GM12878 (cell line): Measurements from ENCODE around the gene TNF. TPM values are rescaled to one million over a fixed set of nuclear protein-coding genes. Genes with fewer than 3 reads are reported as not detected.

Experiments used
- CBFB ChIP-seq: IDR thresholded peaks from 2 replicates; pipeline ENCODE4 v1.6.1; 2016; ENCODE audit warnings: antibody characterized with exemption, low read depth
- MXI1 ChIP-seq: fragments of 150-350 bp; IDR thresholded peaks from 2 replicates; pipeline ENCODE4 v1.6.1; 2011; ENCODE audit warnings: low read depth, mild to moderate bottlenecking, inconsistent platforms, low read length, improper control_type of control experiment
- RBBP5 ChIP-seq: fragments of 200-600 bp; sonication (generic); conservative IDR thresholded peaks from 2 replicates; pipeline ENCODE4 v1.6.1; 2016
- RCOR1 ChIP-seq: conservative IDR thresholded peaks from 2 replicates; pipeline ENCODE4 v1.6.1; 2012; ENCODE audit warnings: low read depth, low read length, improper control_type of control experiment
- ZNF24 ChIP-seq: fragments of 450-650 bp; IDR thresholded peaks from 2 replicates; pipeline ENCODE4 v1.6.1; 2017; ENCODE audit warnings: antibody characterized with exemption, mild to moderate bottlenecking
- polyA plus RNA-seq, 11 experiments: library from polyadenylated mRNA; depleted of rRNA in 4 of 11; unstranded in 6 of 11; stranded (reverse) in 5 of 11; fragments of >200 nt; fragmentation: Nextera tagmentation in 4 of 11; fragmentation: Illumina TruSeq in 1 of 11; extraction: Ambion mirVana in 4 of 11; extraction: Trizol in 1 of 11; gene quantifications; 1 replicate in 1 of 11; 2 replicates in 10 of 11; pipeline versions ENCODE4 v1.2.1 to v1.2.3, GENCODE V29; 2011 to 2016; ENCODE audit warnings: inconsistent platforms in 2 of 11, missing spikeins in 2 of 11, low read depth in 1 of 11
- total RNA-seq, 4 experiments: library from RNA; depleted of rRNA in 3 of 4; stranded (reverse); fragments of >200 nt in 3 of 4; fragmentation: Illumina TruSeq in 1 of 4; extraction: Trizol in 1 of 4; gene quantifications; 2 replicates each; pipeline versions ENCODE4 v1.2.1 to v1.2.3, GENCODE V29; 2013 to 2021
- TF ChIP-seq, protein P1 (sequence below): fragments of 450-650 bp; IDR thresholded peaks from 2 replicates; pipeline ENCODE4 v1.6.1; 2017; ENCODE audit warnings: mild to moderate bottlenecking
- TF ChIP-seq, protein P2 (sequence below): fragments of 450-650 bp; formaldehyde crosslinking; IDR thresholded peaks from 2 replicates; pipeline ENCODE4 v1.4.0; 2022; ENCODE audit warnings: mild to moderate bottlenecking, moderate library complexity
- TF ChIP-seq, protein P3 (sequence below): fragments of 450-650 bp; IDR thresholded peaks from 2 replicates; pipeline ENCODE4 v1.6.1; 2018; ENCODE audit warnings: borderline replicate concordance, mild to moderate bottlenecking; ENCODE audit not compliant: partially characterized antibody
- TF ChIP-seq, protein P4 (sequence below): IDR thresholded peaks from 2 replicates; pipeline ENCODE4 v1.6.1; 2012; ENCODE audit warnings: improper control_type of control experiment, low read depth, low read length; ENCODE audit not compliant: insufficient replicate concordance
- TF ChIP-seq, protein P5 (sequence below): fragments of 450-650 bp; IDR thresholded peaks from 2 replicates; pipeline ENCODE4 v1.6.1; 2016; ENCODE audit warnings: mild to moderate bottlenecking, moderate library complexity, borderline replicate concordance

TNF gene
- total and polyA plus RNA-seq, 10 of the 15 experiments (the other 5 are each of a cell fraction or from before 2014, with no cell fraction given), result 18.0 to 94.8 (median 61.9) TPM

DNA sequence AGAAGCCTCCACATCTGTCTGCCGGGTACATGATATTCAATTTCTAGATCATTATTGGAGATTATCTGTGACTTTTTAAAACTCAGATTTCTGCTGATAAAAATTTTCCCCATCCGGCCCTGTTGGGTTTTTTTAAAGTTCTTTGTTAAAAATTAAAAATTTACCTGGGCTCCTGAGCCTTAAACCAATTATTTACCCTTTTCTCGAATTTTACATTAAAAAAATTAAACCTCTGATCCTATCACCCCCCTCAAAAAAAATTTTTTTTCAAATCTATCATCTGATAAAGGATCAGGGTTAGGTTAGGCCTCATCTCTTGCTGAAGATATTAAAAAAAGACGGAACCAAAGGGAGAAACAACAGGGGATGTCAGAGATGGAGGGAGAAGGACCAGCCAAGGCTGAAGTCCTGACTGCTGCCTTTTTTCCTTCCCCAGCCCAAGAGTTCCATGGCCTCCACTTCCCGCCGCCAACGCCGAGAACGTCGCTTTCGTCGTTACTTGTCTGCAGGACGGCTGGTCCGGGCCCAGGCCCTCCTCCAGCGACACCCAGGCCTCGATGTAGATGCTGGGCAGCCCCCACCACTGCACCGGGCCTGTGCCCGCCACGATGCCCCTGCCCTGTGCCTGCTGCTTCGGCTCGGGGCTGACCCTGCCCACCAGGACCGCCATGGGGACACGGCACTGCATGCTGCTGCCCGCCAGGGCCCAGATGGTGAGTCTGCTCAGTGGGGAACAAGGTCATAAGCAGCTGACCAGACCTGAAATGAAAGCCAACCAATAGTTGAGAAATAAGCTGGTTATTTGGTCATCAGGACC, 27.4 kb upstream of the TNF start (continued):
- TF ChIP-seq, protein P1, sequence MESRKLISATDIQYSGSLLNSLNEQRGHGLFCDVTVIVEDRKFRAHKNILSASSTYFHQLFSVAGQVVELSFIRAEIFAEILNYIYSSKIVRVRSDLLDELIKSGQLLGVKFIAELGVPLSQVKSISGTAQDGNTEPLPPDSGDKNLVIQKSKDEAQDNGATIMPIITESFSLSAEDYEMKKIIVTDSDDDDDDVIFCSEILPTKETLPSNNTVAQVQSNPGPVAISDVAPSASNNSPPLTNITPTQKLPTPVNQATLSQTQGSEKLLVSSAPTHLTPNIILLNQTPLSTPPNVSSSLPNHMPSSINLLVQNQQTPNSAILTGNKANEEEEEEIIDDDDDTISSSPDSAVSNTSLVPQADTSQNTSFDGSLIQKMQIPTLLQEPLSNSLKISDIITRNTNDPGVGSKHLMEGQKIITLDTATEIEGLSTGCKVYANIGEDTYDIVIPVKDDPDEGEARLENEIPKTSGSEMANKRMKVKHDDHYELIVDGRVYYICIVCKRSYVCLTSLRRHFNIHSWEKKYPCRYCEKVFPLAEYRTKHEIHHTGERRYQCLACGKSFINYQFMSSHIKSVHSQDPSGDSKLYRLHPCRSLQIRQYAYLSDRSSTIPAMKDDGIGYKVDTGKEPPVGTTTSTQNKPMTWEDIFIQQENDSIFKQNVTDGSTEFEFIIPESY, result peak; percentile 89; the same call in 1 of the 2 replicates
- TF ChIP-seq MXI1 (no peak), ZNF24 (no peak), RBBP5 (no peak), RCOR1 (no peak), CBFB (no peak)
- TF ChIP-seq, protein P2, sequence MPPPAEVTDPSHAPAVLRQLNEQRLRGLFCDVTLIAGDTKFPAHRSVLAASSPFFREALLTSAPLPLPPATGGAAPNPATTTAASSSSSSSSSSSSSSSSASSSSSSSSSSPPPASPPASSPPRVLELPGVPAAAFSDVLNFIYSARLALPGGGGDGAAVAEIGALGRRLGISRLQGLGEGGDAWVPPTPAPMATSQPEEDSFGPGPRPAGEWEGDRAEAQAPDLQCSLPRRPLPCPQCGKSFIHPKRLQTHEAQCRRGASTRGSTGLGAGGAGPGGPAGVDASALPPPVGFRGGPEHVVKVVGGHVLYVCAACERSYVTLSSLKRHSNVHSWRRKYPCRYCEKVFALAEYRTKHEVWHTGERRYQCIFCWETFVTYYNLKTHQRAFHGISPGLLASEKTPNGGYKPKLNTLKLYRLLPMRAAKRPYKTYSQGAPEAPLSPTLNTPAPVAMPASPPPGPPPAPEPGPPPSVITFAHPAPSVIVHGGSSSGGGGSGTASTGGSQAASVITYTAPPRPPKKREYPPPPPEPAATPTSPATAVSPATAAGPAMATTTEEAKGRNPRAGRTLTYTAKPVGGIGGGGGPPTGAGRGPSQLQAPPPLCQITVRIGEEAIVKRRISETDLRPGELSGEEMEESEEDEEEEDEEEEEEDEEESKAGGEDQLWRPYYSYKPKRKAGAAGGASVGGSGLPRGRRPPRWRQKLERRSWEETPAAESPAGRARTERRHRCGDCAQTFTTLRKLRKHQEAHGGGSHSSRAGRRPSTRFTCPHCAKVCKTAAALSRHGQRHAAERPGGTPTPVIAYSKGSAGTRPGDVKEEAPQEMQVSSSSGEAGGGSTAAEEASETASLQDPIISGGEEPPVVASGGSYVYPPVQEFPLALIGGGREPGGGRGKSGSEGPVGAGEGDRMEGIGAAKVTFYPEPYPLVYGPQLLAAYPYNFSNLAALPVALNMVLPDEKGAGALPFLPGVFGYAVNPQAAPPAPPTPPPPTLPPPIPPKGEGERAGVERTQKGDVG (CRISPR knock-in tag), result no peak
- TF ChIP-seq, protein P3, sequence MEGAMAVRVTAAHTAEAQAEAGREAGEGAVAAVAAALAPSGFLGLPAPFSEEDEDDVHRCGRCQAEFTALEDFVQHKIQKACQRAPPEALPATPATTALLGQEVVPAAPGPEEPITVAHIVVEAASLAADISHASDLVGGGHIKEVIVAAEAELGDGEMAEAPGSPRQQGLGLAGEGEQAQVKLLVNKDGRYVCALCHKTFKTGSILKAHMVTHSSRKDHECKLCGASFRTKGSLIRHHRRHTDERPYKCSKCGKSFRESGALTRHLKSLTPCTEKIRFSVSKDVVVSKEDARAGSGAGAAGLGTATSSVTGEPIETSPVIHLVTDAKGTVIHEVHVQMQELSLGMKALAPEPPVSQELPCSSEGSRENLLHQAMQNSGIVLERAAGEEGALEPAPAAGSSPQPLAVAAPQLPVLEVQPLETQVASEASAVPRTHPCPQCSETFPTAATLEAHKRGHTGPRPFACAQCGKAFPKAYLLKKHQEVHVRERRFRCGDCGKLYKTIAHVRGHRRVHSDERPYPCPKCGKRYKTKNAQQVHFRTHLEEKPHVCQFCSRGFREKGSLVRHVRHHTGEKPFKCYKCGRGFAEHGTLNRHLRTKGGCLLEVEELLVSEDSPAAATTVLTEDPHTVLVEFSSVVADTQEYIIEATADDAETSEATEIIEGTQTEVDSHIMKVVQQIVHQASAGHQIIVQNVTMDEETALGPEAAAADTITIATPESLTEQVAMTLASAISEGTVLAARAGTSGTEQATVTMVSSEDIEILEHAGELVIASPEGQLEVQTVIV, result no peak
- TF ChIP-seq, protein P4, sequence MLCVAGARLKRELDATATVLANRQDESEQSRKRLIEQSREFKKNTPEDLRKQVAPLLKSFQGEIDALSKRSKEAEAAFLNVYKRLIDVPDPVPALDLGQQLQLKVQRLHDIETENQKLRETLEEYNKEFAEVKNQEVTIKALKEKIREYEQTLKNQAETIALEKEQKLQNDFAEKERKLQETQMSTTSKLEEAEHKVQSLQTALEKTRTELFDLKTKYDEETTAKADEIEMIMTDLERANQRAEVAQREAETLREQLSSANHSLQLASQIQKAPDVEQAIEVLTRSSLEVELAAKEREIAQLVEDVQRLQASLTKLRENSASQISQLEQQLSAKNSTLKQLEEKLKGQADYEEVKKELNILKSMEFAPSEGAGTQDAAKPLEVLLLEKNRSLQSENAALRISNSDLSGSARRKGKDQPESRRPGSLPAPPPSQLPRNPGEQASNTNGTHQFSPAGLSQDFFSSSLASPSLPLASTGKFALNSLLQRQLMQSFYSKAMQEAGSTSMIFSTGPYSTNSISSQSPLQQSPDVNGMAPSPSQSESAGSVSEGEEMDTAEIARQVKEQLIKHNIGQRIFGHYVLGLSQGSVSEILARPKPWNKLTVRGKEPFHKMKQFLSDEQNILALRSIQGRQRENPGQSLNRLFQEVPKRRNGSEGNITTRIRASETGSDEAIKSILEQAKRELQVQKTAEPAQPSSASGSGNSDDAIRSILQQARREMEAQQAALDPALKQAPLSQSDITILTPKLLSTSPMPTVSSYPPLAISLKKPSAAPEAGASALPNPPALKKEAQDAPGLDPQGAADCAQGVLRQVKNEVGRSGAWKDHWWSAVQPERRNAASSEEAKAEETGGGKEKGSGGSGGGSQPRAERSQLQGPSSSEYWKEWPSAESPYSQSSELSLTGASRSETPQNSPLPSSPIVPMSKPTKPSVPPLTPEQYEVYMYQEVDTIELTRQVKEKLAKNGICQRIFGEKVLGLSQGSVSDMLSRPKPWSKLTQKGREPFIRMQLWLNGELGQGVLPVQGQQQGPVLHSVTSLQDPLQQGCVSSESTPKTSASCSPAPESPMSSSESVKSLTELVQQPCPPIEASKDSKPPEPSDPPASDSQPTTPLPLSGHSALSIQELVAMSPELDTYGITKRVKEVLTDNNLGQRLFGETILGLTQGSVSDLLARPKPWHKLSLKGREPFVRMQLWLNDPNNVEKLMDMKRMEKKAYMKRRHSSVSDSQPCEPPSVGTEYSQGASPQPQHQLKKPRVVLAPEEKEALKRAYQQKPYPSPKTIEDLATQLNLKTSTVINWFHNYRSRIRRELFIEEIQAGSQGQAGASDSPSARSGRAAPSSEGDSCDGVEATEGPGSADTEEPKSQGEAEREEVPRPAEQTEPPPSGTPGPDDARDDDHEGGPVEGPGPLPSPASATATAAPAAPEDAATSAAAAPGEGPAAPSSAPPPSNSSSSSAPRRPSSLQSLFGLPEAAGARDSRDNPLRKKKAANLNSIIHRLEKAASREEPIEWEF, result no peak
- TF ChIP-seq, protein P5, sequence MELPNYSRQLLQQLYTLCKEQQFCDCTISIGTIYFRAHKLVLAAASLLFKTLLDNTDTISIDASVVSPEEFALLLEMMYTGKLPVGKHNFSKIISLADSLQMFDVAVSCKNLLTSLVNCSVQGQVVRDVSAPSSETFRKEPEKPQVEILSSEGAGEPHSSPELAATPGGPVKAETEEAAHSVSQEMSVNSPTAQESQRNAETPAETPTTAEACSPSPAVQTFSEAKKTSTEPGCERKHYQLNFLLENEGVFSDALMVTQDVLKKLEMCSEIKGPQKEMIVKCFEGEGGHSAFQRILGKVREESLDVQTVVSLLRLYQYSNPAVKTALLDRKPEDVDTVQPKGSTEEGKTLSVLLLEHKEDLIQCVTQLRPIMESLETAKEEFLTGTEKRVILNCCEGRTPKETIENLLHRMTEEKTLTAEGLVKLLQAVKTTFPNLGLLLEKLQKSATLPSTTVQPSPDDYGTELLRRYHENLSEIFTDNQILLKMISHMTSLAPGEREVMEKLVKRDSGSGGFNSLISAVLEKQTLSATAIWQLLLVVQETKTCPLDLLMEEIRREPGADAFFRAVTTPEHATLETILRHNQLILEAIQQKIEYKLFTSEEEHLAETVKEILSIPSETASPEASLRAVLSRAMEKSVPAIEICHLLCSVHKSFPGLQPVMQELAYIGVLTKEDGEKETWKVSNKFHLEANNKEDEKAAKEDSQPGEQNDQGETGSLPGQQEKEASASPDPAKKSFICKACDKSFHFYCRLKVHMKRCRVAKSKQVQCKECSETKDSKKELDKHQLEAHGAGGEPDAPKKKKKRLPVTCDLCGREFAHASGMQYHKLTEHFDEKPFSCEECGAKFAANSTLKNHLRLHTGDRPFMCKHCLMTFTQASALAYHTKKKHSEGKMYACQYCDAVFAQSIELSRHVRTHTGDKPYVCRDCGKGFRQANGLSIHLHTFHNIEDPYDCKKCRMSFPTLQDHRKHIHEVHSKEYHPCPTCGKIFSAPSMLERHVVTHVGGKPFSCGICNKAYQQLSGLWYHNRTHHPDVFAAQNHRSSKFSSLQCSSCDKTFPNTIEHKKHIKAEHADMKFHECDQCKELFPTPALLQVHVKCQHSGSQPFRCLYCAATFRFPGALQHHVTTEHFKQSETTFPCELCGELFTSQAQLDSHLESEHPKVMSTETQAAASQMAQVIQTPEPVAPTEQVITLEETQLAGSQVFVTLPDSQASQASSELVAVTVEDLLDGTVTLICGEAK, result no peak; the same call in 1 of the 2 replicates
